HG03103 (cell line): ENCODE measurements around the gene LCE3A.
"Not testable (repeated sequence)": the region's sequence is repeated elsewhere in the genome, so short reads cannot be mapped to it uniquely, and the experiment has no call there.

ENCODE experiments used
- ATAC-seq: cut with Tn5 transposase; IDR thresholded peaks from one replicate; pipeline ENCODE4 v1.9.1; 2021; ENCODE audit warnings: low read depth; ENCODE audit not compliant: unreplicated experiment

LCE3A gene

DNA sequence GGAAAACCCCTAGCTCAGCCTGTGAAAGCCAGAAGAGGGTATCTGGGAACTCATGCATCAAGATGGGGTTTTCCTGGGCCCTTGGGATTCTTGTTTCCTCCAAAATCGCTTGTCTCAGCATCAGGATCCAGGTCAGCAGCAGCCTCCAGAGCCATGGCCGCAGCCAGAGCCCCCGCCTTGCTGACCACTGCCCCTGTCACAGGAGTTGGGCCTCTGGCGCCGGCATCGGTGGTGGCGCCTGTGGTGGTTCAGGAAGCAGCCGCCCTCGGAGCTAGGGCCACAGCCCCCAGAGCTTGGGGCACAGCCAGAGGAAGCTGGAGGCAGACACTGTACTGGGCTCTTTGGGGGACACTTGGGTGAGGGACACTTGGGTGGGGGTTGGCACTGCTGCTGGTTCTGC, 43.4 kb downstream of the LCE3A start:
- ATAC-seq = not testable (repeated sequence)

DNA sequence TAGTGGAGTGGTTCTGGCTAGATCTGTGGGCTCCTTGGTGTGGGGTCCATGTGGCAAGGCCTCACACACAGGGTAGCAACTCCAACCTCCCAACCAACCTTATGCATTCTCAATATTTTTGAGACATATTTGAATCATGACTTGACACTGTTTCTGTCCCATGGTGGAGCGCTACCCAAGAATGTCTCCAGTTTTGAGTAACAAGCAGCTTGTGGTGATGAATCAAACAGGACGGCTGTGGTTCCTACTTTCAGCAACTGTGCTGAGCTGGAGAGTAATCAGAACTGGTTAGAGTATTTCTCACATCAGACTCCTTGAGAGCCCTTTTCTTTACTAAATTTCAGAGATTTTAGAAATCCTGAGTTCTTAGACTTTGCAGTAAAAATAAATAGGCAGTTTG, 45.7 kb downstream of the LCE3A start:
- ATAC-seq = no peak
